NT2/D1 (cell line): ENCODE measurements around the gene PRSS36.

Experiments used
- SUZ12 ChIP-seq: IDR thresholded peaks from 2 replicates; pipeline ENCODE4 v1.6.1; 2011; ENCODE audit not compliant: insufficient read length, insufficient read depth; ENCODE audit errors: extremely low read depth
- YY1 ChIP-seq: IDR thresholded peaks from 2 replicates; pipeline ENCODE4 v1.6.1; 2011; ENCODE audit not compliant: insufficient read length, insufficient read depth
- ZNF274 ChIP-seq: IDR thresholded peaks from 2 replicates; pipeline ENCODE4 v1.6.1; 2011; ENCODE audit warnings: mild to moderate bottlenecking, low read depth, low read length

DNA sequence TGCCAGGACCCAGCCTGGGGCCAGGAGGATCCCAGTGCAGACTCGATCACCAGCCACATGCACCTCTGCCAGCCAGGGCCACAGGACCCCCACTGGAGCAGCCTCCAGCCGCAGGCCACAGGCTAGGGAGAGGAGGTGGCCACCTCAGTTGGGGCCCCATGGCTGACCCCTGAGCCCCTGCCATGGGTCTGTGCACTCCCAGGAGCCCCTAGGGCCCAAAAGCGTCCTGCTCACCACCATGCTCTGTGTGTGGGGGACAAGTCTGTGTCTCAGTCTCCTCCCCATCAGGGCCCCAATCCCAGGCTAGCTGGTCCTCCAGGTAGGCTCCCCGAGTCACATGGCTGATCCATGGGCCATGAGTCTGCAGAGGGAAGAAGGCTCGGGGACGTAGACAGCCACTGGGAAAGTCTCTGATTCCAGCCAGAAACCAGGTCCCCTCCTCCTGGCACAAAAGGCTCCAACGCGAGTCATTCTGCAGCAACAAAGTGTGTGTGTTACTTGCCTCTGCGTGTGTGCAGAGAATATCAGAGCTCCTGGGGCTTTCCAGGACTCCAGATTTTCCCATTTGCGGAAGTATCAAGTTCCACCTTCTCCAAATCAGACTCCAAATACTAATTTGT, 8.3 kb downstream of the PRSS36 start:
- TF ChIP-seq YY1: no peak
- no peak for TF ChIP-seq SUZ12
- TF ChIP-seq ZNF274: no peak
